Chondrocyte (in vitro differentiated cells): ENCODE results near the gene VPREB1. TPM values are rescaled to one million over a fixed set of nuclear protein-coding genes. Genes with fewer than 3 reads are reported as not detected.

Experiments used
- DNase-seq: peaks from one replicate; pipeline ENCODE4 v3.0.0; 2021; ENCODE audit warnings: mixed read lengths, low spot score
- H3K27ac Mint-ChIP-seq: one replicate; pipeline ENCODE4 v1.8.0; 2021; ENCODE audit warnings: mild to moderate bottlenecking, moderate library complexity, mixed read lengths; ENCODE audit not compliant: unreplicated experiment
- H3K27me3 Mint-ChIP-seq: 2 replicates; pipeline ENCODE4 v1.8.0; 2021; ENCODE audit warnings: low read depth, mixed read lengths
- H3K36me3 Mint-ChIP-seq: 2 replicates; pipeline ENCODE4 v1.8.0; 2021; ENCODE audit warnings: low read depth, mixed read lengths
- H3K4me1 Mint-ChIP-seq: 2 replicates; pipeline ENCODE4 v1.8.0; 2021; ENCODE audit warnings: low read depth, mild to moderate bottlenecking, mixed read lengths
- H3K4me3 Mint-ChIP-seq: one replicate; pipeline ENCODE4 v1.8.0; 2021; ENCODE audit warnings: mild to moderate bottlenecking, moderate library complexity, mixed read lengths; ENCODE audit not compliant: unreplicated experiment
- H3K9me3 Mint-ChIP-seq: 2 replicates; pipeline ENCODE4 v1.8.0; 2021; ENCODE audit warnings: low read depth, mixed read lengths
- CTCF ChIP-seq: fragments of 200-600 bp; sonication (generic); IDR thresholded peaks from 2 replicates; pipeline ENCODE4 v1.5.0; 2021; ENCODE audit warnings: antibody characterized with exemption, mild to moderate bottlenecking, moderate library complexity
- total RNA-seq: library from RNA; stranded (reverse); gene quantifications from 3 replicates; pipeline ENCODE4 v1.2.1, GENCODE V29; 2021

VPREB1 gene
- total RNA-seq, 1 donor from 2014 or later, result not detected

- H3K36me3 Mint-ChIP-seq, result no peaks in the 10 kb centered on the region
- no peaks in the 10 kb centered on the region for H3K9me3 Mint-ChIP-seq
- H3K4me3 Mint-ChIP-seq, result no peak overlapping the region
- peaks cover 32% of the 10 kb centered on the region for H3K27me3 Mint-ChIP-seq
- H3K27ac Mint-ChIP-seq, result no peak overlapping the region
- TF ChIP-seq CTCF, result peak; percentile 62
- no peaks in the 10 kb centered on the region for H3K4me1 Mint-ChIP-seq
- no peak for DNase-seq
Measured at GRCh38 chr22:22235558-22235957, 9.0 kb upstream of the VPREB1 start.

GRCh38 chr22:22237521-22237920 is 7.1 kb upstream of the VPREB1 start:
- no peak for DNase-seq
- Mint-ChIP-seq H3K4me1 (no peaks in the 10 kb centered on the region), H3K9me3 (no peaks in the 10 kb centered on the region), H3K27ac (no peak overlapping the region), H3K36me3 (no peaks in the 10 kb centered on the region), H3K27me3 (peaks cover 46% of the 10 kb centered on the region), H3K4me3 (no peak overlapping the region)
- TF ChIP-seq CTCF, result no peak

- no peak for DNase-seq
- Mint-ChIP-seq H3K27ac (no peak overlapping the region), H3K36me3 (no peaks in the 10 kb centered on the region), H3K4me3 (no peak overlapping the region), H3K9me3 (no peaks in the 10 kb centered on the region), H3K4me1 (no peaks in the 10 kb centered on the region), H3K27me3 (peaks cover 55% of the 10 kb centered on the region)
- no peak for TF ChIP-seq CTCF
Measured at GRCh38 chr22:22239311-22239939, 5.2 kb upstream of the VPREB1 start.

- H3K36me3 Mint-ChIP-seq, result no peaks in the 10 kb centered on the region
- DNase-seq, result no peak
Measured at GRCh38 chr22:22241554-22241898, 3.1 kb upstream of the VPREB1 start.

GRCh38 chr22:22242488-22242887 is 2.1 kb upstream of the VPREB1 start:
- H3K4me1 Mint-ChIP-seq, result no peaks in the 10 kb centered on the region
- H3K27ac Mint-ChIP-seq, result no peak overlapping the region
- no peak for DNase-seq
- TF ChIP-seq CTCF, result no peak
- H3K36me3 Mint-ChIP-seq, result no peaks in the 10 kb centered on the region
- peaks cover 63% of the 10 kb centered on the region for H3K27me3 Mint-ChIP-seq
- no peak overlapping the region for H3K4me3 Mint-ChIP-seq
- no peaks in the 10 kb centered on the region for H3K9me3 Mint-ChIP-seq

More at GRCh38 chr22:22241554-22241898, 3.1 kb upstream of the VPREB1 start:
- Mint-ChIP-seq H3K4me3 (no peak overlapping the region), H3K27ac (no peak overlapping the region), H3K27me3 (peaks cover 64% of the 10 kb centered on the region), H3K9me3 (no peaks in the 10 kb centered on the region), H3K4me1 (no peaks in the 10 kb centered on the region)
- TF ChIP-seq CTCF, result no peak
